Cerebellar cortex (tissue), 1 donor: ENCODE data around the gene JPT1.
"Not testable (repeated sequence)": the region's sequence is repeated elsewhere in the genome, so short reads cannot be mapped to it uniquely, and the experiment has no call there.

Experiments
- DNase-seq: peaks from one replicate; pipeline ENCODE4 v3.0.0-alpha.2; 2015; ENCODE audit warnings: low spot score

The JPT1 gene

DNA sequence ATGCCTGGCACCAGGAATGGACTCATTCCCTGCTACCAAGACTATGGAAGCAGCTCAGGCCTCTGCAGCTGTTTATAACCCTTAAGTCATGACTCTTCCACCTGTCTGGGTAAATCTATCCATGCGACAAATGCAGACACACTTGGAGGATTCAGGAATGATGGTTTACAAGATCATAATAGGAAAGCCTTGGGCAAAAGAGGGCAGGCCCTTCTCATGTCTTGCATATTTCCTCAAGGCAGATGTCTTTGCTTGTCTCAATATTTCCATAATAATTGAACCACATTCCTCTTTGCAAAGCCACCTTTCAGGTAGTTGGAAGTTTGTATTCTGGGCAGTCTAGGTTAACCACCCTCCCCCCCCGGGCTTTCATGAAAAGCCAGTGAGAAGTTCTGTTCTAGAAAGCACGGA, 884 bp upstream of the JPT1 start:
- DNase-seq, result no peak

DNA sequence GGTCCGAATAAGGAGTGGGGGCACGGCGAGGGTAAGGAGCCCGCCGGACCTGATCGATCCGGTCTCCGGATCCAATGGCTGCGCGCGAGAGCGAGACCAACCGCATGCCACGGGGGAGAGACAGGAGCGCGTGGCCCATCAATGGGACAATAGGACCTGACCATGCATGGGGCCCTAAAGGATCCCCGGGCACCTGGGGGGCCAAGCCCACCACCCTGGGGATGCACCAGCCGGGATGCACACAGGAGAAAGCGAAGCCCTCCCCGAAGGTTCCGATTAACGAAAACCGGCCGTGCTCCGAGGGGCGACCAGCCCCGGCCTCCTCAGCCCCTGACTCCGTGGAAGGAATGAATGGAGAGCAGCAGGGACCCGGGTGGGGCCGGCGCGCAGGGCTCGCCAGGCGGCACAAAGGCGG, 525 bp downstream of the JPT1 start:
- peak; percentile 25 for DNase-seq

DNA sequence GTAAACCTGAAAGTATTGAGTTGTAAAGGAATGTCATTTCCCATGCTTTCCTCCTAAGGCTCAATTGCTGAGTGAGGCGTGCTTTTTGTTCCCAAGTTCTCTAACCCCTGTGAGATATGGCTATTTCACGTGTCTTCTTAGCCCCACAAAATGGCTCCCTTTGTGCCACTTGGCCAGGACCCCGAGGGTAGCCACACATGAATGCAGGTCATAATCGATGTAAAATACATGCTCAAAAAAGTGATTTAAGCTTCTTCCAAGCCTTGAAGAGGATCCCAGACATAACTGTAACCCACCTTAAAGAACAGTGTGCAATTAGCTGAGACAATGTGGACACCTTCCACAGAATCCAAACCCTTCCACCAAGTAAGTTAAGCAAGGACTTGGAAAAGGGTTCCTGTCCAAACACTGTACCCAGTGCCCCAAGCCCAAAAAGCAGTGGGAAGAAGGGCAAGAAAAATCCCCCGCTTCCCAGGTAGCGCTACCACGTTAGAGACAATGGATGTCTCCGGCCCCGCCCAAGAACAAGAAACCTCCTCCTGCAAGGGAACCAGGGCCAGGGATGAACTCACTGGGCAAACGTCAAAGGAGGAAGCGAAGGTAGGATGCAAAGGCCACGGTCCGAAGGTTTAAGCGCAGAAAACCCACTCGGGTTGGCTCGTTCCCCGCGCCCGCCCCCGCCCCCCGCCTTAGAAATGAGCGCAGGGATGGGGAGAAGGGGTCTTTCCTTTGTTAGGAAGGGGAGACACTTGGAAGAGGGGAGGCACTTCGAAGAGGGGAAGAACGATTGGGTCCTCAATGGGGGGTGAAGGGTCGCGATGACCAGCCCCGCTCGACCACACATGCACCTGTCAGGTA, 1.2 kb downstream of the JPT1 start:
- DNase-seq, result peak; percentile 78

DNA sequence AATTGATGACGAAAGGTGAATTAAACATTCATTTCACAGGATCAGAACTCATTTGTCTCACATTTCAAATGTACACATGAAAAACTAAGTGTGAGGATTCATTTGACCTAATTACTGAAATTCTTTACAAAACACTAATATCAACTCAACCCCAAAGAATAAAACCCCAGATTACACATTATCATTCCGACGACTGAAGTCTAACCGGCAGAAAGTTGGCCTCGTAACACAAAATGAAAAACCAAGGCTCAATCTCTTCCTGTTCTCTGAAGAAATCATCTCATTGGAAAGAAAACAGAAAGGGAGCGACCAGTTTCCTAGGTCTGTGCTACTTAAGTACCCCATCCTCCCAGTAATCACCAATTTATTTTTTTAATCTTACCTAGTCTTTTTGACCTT, 1.8 kb downstream of the JPT1 start:
- no peak for DNase-seq

DNA sequence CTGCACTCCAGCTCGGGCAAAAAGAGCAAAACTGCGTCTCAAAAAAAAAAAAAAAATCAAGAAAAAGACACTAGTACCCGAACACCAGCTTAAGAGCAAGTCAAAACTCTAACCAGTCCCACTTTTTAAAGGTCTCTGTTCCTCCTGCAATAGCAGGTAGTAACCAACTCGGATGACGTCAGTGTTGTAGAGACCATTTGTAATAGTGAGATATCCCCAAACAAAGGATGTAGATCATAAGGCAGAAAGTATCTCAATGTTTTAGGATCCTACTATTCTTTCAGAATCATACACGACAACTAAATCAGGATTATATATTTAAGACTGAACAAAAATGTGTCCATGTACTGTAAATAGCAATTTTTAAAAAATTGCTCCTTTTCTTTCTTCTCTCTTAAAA, 2.4 kb downstream of the JPT1 start:
- peak; percentile 64 for DNase-seq

DNA sequence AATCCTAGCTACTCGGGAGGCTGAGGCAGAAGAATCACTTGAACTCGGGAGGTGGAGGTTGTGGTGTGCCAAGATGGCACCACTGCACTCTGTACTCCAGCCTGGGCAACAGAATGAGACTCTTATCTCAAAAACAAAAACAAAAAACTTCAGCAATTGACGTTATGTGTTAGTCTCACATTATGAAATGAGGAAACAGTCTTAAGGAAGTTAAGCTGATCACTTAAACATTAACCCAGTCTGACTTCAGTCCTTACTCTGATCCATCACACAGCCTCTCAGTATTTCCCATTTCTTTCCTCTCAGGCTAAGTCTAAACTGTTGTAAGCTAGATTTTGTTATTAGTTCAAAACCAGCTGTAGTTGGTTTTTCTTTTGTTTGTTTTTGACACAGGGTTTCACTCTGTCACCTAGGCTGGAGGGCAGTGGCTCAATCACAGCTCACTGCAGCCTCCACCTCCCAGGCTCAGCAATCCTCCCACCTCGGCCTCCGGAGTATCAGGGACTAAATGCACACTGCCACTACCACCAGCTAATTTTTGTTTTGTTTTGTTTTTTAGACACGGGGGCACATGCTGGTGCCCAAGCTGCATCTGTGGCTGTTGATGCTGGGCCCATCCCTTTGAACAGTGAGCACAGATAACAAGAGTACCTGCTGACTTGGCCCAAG, 6.3 kb downstream of the JPT1 start:
- no peak for DNase-seq

DNA sequence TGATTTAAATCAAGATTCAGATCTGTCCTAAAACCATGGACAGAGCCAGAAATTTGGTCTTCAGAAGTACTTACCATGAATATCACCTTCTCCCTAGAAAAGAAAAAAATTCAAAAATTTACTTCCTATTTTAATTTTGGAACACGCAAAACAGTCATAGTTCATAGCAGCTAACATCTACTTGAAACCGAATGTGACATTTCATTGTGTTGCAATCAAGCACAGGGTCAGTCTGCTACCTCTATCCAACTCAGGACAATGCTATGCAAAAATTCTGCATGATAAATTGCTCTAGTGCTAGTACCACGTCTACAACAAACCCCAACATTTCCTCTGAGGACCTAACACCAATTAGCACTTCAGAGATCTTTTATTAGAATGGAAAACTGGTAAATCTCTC, 7.7 kb downstream of the JPT1 start:
- no peak for DNase-seq

DNA sequence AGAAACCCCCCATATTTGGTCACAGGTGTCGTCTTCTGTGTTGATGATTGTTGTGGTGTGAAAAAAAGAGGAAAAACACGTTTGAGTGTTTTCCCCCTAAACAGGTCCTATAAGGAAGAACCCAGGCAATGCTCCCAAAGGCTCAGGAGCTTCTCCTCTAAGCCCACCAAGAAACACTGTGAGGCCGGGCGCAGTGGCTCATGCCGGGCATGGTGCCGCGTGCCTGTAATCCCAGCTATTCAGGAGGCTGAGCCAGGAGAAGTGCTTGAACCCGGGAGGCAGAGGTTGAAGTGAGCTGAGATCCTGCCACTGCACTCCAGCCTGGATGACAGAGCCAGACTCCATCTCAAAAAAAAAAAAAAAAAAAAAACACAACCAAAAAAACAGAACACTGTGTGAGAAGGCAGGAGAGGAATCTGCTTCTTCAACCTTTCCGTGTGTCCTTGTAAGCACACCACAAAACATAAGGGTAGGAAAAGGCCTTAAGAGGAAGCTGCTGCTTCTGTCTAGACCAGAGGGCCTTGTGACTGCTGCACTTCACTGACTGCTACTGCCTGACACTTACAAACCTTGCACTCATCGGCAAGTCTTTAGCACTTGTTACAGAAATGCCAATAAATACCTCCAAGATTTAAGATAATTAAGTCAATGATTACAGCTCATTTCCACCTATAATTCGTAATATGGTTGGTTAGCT, 9.3 kb downstream of the JPT1 start:
- DNase-seq, result no peak

DNA sequence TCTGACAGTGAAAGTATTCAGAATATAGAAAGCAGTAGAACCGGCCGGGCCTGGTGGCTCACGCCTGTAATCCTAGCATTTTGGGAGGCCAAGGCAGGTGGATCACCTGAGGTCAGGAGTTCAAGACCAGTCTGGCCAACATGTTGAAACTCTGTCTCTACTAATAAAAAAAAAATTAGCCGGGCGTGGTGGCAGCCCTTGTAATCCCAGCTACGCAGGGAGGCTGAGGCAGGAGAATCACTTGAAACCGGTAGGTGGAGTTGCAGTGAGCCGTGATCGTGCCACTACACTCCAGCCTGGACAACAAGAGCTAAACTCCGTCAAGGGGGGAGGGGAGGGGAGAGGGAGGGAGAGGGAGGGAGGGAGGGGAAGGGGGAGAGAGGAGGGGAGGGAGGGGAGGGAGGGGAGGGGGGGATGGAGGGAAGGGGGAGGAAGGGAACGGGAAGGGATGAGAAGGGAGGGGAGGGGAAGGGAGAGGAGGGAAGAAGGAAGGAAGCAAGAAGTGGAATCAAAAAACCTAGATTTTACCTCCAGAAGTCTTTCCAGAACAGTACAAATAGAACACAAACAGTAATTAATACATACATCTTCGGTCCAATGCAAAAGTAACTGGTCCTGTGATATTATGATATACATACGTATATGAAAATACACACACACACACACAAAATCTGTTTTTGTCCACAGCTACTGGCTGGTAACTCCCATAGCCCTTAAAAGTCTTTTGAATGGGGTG, 11.9 kb downstream of the JPT1 start:
- DNase-seq, result no peak

DNA sequence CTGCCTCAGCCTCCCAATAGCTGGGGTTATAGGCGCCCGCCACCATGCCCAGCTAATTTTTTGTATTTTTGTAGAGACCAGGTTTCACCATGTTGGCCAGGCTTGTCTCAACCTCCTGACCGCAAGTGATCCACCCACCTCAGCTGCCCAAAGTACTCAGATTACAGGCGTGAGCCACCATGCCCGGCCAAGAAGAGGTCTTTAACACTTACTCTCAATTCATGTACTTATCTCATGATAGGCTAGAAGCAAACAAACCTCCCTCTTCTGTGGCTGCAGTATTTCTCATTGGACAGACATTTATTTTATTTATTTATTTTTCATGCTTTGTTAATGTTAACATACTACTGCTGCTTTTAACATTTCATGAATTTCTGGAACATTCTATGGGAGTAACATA, 15.8 kb downstream of the JPT1 start:
- no peak for DNase-seq

DNA sequence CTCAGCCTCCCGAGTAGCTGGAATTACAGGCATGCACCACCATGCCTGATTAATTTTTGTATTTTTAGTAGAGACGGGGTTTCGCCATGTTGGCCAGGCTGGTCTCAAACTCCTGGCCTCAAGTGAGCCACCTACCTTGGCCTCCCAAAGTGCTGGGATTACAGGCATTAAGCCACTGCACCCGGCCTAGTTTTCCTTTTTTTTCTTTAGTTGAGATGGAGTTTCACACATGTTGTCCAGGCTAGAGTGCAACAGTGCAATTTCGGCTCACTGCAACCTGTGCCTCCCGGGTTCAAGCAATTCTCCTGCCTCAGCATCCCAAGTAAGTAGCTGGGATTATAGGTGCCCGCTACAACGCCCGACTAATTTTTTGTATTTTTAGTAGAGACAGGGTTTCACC, 16.6 kb downstream of the JPT1 start:
- not testable (repeated sequence) for DNase-seq

DNA sequence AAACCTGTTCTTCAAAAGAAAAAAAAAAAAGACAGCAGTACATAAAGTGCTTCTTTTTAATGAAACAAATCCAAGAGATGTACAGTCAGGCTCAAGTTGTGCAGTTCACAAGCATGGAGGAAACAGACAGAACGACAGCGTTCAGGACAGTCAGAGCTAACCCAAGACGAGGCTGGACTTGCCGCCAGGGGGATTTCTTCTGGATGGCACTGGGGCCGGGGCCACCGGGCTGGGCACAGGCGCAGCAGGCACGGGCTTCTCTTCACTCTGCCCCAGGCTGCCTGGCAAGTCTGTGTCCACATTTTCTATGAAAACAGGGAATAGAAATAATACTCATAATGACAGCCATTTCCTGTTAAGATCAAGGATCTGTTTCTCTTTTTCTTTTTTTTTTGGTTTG, 18.4 kb downstream of the JPT1 start:
- no peak for DNase-seq

DNA sequence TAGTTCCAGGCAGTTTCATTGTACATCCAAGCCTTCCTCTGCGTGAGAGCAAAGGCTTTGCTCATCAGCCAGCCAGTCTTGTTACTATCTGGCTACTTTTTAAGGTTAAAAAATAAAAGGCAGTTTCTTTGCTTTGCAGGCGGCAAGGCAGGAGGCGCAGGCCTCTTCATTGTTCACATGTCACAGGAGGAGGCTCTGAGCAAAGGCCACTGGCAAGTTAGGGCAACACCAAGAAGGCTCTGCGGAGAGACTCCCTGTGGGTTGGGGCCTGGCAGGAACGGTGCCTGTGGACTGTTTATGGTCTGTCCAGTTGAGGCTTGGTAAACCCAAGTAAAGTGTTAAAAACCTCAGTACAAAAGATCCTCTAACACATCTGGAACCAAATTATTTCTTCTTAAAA, 18.9 kb downstream of the JPT1 start:
- peak; percentile 29 for DNase-seq

DNA sequence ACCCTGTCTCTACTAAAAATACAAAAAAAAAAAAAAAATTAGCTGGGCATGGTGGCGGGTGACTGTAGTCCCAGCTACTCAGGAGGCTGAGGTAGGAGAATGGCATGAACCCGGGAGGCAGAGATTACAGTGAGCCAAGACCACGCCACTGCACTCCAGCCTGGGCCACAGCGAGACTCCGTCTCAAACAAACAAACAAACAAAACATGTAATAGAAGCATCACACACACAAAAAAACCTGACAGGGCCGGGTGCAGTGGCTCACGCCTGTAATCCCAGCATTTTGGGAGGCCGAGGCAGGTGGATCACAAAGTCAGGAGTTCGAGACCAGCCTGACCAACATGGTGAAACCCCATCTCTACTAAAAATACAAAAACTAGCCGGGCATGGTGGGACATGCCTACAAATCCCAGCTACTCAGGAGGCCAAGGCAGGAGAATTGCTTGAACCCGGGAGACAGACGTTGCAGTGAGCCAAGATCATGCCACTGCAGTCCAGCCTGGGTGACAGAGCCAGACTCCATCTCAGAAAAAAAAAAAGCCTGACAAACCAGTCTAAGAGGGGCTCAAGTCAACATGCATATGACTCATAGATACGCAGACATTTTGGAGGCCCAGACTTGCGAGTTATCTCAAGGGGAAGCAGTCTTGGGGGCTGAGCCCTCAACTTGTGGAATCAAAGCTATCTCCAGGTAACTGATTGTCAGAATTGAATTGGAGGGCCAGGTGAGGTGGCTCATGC, 20.5 kb downstream of the JPT1 start:
- DNase-seq, result not testable (repeated sequence)

DNA sequence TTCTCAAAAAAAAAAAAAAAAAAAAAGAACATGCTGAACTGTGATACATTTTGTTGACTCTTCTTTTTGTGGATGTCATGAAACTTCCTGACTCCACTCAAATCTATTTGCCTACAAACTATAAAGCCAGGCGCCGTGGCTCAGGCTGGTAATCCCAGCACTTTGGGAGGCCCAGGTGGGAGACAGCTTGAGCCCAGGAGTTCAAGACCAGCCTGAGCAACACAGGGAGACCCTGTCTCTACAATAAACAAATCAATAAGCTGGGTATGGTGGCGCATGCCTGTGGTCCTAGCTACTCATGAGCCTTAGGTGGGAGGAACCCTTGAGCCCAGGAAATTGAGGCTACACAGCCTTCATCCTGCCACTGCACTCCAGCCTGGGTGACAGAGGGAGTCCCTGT, 21.3 kb downstream of the JPT1 start:
- DNase-seq, result no peak

DNA sequence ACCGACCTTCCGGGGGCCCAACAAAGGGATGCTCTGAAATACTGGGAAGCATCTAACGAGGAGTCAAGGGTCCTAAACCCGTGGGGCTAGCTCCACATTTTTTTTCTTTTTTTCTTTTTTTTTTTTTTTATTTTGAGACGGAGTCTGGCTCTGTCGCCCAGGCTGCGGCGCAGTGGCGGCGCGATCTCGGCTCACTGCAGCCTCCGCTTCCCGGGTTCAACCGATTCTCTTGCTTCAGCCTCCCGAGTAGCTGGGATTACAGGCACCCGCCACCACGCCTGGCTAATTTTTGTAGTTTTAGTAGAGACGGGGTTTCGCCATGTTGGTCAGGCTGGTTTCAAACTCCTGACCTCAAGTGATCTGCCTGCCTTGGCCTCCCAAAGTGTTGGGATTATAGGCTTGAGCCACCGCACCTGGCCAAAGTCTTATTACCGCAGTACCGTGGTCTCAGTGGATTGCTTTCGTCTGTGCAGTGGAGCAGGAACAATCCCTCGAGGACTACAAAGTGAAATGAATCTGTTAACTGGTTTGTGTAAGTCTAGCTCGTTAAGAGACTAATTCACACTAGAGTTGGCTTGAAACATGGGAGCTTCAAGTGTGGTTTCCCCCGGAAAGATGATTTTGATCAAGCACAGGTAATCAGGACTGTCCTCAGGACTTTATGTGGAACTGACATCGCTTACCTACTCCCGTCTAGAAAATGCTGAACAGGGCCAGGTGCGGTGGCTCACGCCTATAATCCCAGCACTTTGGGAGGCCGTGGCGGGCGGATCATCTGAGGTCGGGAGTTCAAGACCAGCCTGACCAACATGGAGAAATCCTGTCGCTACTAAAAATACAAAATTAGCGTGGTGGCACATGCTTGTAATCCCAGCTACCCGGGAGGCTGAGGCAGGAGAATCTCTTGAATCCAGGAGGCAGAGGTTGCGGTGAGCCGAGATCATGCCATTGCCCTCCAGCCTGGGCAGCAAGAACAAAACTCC, 22.0 kb downstream of the JPT1 start:
- not testable (repeated sequence) for DNase-seq

DNA sequence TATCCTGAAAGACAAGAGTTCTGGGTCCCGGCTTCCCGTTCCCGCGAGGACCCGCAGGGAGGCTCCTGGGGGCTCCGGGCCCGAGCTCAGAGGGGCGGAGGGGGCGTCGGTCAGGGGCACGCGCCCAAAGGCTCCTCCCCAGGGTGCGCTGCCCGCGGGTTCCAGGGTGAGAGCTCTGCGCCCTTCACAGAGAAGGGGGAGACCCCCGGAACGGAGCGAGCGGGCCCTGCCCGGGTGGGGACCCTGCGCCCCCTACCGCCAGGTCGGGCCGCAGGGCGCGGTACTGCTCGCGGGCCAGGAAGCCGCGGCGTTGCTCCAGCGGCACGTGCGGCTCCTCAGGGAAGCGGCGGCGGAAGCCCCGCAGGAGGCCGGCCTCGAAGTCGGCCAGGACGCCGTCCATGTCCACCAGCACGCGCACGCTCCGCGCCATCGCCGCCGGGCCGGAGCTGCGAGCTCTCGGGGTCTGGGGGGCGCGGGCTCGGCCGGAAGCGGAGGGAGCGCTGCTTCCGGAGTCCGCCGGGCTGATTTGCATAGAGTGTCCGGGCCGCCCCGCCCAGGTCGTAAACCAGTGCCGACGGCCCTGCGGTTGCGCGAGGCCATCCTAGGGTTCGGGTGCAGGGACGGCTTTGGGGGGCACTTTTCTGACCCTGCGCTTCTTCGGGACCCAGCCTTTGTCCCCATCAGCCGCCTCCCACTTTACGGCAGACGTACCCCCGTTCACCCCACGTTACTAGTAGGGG, 22.9 kb downstream of the JPT1 start, which contains the start of gene NT5C:
NT5C (minus strand) TSS at position 465 of the 740 bp plus-strand sequence; CDS start at position 430, 35 bp downstream.
- DNase-seq, result peak; percentile 73

DNA sequence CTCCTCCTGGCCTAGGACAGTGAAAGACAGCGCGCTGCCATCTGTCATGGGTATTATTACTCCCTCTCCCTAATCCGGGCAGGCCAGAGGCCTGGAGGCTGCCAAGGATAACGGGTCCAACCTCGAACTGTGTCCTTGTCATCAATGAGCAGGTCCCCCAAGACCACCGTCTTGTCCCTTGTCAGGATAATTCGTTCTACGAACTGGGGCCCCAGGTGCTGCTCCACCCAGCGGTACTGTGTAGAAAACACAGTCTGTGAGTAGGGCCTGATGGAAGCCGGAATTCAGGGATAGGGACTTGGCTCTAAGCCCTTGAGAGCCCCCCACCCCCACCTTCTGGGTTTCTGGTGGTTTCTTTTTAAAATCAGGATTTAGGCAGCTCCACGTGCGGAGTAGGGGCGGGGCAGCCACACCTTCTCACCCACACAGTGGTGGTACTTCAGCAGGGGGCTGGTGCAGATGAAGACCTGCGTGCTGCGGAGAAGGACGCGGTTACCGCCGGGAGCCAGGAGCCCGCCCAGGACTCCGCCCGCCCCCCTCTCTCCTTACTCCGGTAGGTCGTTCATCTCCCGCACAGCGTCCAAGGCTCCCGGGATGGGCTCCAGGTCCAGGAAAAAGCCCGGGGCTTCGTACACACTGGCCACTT, 23.6 kb downstream of the JPT1 start:
- peak; percentile 87 for DNase-seq

DNA sequence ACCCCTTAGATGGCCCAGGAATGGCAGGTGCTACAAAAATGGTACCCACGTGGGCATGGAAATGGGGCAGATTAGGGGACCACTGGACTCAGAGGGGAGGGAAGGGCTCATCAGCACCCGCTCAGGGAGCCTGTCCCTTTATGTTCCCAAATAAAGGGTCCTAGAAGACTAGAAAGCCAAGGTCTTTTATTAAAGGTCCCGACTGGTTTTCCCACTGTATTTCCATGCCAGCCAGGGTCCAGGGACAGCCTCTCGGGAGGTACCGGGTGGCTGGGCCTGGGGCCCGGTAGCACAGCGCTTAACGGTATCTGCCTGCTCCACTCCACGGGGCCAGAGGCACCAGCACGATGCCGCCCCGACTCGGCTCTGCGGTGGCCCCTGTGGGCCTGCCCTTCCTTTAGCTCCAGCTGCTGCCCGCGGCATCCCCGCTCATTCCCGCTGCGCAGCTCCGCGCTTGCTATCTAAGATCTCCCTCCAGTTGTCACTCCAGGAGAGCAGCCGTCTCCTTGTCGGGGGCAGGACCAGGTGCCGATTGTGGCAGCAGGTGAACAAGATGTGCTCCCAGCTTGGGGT, 24.2 kb downstream of the JPT1 start:
- DNase-seq, result no peak
